Measurements from ENCODE around the gene ACOT4.

GRCh38 chr14:73588695-73589094 lies 3.0 kb upstream of the ACOT4 start:
- TF ChIP-seq CTCF (IDR thresholded peaks at IDR 0.05) (no peak), POLR2AphosphoS5 (IDR thresholded peaks at IDR 0.05) (no peak), POLR2A (IDR thresholded peaks at IDR 0.05) (no peak)

Data from prostate gland (tissue), 2 donors.